Neutrophil (primary cell): ENCODE results near the gene IFNA14.

Source experiments
- H3K27ac ChIP-seq: fragments of 200-600 bp; sonication (generic); 2 replicates; pipeline ENCODE4 v1.5.1; 2016; ENCODE audit warnings: mild to moderate bottlenecking, moderate library complexity
- H3K27me3 ChIP-seq: fragments of 200-600 bp; sonication (generic); 2 replicates; pipeline ENCODE4 v1.6.0; 2016; ENCODE audit warnings: mild to moderate bottlenecking
- H3K36me3 ChIP-seq: fragments of 200-600 bp; sonication (generic); 2 replicates; pipeline ENCODE4 v1.5.1; 2017
- H3K4me1 ChIP-seq, 2 experiments: fragments of 200-600 bp in 1 of 2; sonication (generic) in 1 of 2; 1 replicate in 1 of 2; 2 replicates in 1 of 2; pipeline versions ENCODE4 v1.5.1 to v1.6.1; 2013 to 2016; ENCODE audit warnings: low read depth in 1 of 2, low read length in 1 of 2, mild to moderate bottlenecking in 1 of 2, moderate library complexity in 1 of 2; ENCODE audit not compliant: control insufficient read depth in 1 of 2, insufficient read depth in 1 of 2
- H3K4me3 ChIP-seq, 2 experiments: fragments of 200-600 bp in 1 of 2; sonication (generic) in 1 of 2; 1 replicate in 1 of 2; 2 replicates in 1 of 2; pipeline ENCODE4 v1.5.1; 2013 to 2016; ENCODE audit warnings: low read depth in 1 of 2, low read length in 1 of 2, mild to moderate bottlenecking in 1 of 2, moderate library complexity in 1 of 2
- H3K9me3 ChIP-seq: fragments of 200-600 bp; sonication (generic); 2 replicates; pipeline ENCODE4 v1.5.1; 2016
- CTCF ChIP-seq: fragments of 200-600 bp; sonication (generic); IDR thresholded peaks from 2 replicates; pipeline ENCODE4 v1.5.1; 2016; ENCODE audit warnings: antibody characterized with exemption

Gene IFNA14

DNA sequence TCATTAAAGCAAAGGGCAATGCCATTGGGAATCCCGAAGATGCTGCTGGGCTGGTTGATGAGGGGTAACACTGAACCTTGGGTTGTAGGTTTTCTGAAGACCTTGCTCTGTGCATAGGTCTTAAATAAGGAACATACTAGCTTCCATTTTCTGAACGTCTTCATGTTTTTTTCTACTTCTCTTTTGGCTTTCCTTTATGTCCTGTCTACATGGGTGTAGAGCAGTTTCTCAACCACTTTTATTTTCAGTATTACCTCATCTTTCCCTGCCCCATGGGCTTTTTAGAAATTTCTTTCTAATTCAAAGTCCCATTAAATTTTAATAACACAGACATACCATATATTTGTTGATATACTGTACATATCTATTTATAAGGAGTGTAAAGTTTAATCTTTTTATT, at the start of gene IFNA14:
Gene IFNA14 (minus strand): TSS at position 95 of the 400 bp plus-strand sequence. CDS start 70 bp downstream, at position 25.
- no peak for TF ChIP-seq CTCF
- Histone ChIP-seq H3K27ac (no peak within 1 kb of the TSS), H3K4me1 (peaks cover 11 to 17% of the 10 kb centered on the region in 2 experiments), H3K36me3 (no peaks in the 10 kb centered on the region), H3K4me3 (no peak within 1 kb of the TSS), H3K9me3 (no peaks in the 10 kb centered on the region), H3K27me3 (peaks cover 12% of the 10 kb centered on the region)

- TF ChIP-seq CTCF, result no peak
- Histone ChIP-seq H3K4me3 (peak overlapping the region in 1 of 2 experiments; percentile 39), H3K27me3 (no peaks in the 10 kb centered on the region)
Measured at GRCh38 chr9:21287280-21287679, 47.5 kb upstream of the IFNA14 start.

GRCh38 chr9:21286659-21287058, 46.9 kb upstream of the IFNA14 start:
- Histone ChIP-seq H3K36me3 (no peaks in the 10 kb centered on the region), H3K9me3 (no peaks in the 10 kb centered on the region), H3K27ac (peak overlapping the region; percentile 72), H3K4me1 (peaks cover 26 to 30% of the 10 kb centered on the region in 2 experiments), H3K27me3 (no peaks in the 10 kb centered on the region), H3K4me3 (peak overlapping the region in 1 of 2 experiments; percentile 39)
- TF ChIP-seq CTCF, result no peak

More at GRCh38 chr9:21287280-21287679, 47.5 kb upstream of the IFNA14 start:
- peak overlapping the region; percentile 72 for H3K27ac ChIP-seq
- H3K4me1 ChIP-seq, result peaks cover 25 to 28% of the 10 kb centered on the region in 2 experiments
- no peaks in the 10 kb centered on the region for H3K9me3 ChIP-seq
- no peaks in the 10 kb centered on the region for H3K36me3 ChIP-seq

- Histone ChIP-seq H3K27me3 (no peaks in the 10 kb centered on the region), H3K4me3 (no peak overlapping the region), H3K27ac (peak overlapping the region; percentile 72), H3K36me3 (no peaks in the 10 kb centered on the region), H3K9me3 (no peaks in the 10 kb centered on the region), H3K4me1 (peaks cover 32 to 35% of the 10 kb centered on the region in 2 experiments)
- no peak for TF ChIP-seq CTCF
Measured at GRCh38 chr9:21286099-21286498, 46.3 kb upstream of the IFNA14 start.

- Histone ChIP-seq H3K27me3 (no peaks in the 10 kb centered on the region), H3K27ac (no peak overlapping the region), H3K4me3 (no peak overlapping the region), H3K36me3 (no peaks in the 10 kb centered on the region), H3K9me3 (no peaks in the 10 kb centered on the region), H3K4me1 (peaks cover 8 to 9% of the 10 kb centered on the region in 2 experiments)
- no peak for TF ChIP-seq CTCF
Measured at GRCh38 chr9:21281275-21281674, 41.5 kb upstream of the IFNA14 start.

GRCh38 chr9:21268347-21268657, 28.5 kb upstream of the IFNA14 start:
- H3K27me3 ChIP-seq, result no peaks in the 10 kb centered on the region
- no peaks in the 10 kb centered on the region for H3K36me3 ChIP-seq
- H3K9me3 ChIP-seq, result no peaks in the 10 kb centered on the region
- peaks cover 6 to 11% of the 10 kb centered on the region in 2 experiments for H3K4me1 ChIP-seq
- H3K4me3 ChIP-seq, result no peak overlapping the region
- TF ChIP-seq CTCF, result no peak
- H3K27ac ChIP-seq, result no peak overlapping the region
